Caco-2 (cell line): Measurements from ENCODE around the gene RARA. TPM values are rescaled to one million over a fixed set of nuclear protein-coding genes. Genes with fewer than 3 reads are reported as not detected.
"Not testable (repeated sequence)": the region's sequence is repeated elsewhere in the genome, so short reads cannot be mapped to it uniquely, and the experiment has no call there.

Experiments used
- BruUV-seq: library from RNA; stranded (reverse); fragments of 400-500 nt; replicated peaks from 2 replicates; lab custom pipeline; 2021; lab: Mats Ljungman, UMichigan
- CTCF ChIA-PET: fragments of 300-600 bp; sonication (Branson Sonifier 250); formaldehyde crosslinking; loops from one replicate; lab custom pipeline; 2022; ENCODE audit warnings: antibody characterized with exemption; lab: Charles Lee
- POLR2A ChIA-PET: fragments of 300-600 bp; sonication (Branson Sonifier 250); formaldehyde crosslinking; loops from one replicate; lab custom pipeline; 2022; ENCODE audit warnings: antibody characterized with exemption; lab: Charles Lee
- DNase-seq, 2 experiments: peaks; one replicate each; pipeline versions ENCODE4 v3.0.0 to v3.0.0-alpha.2; 2020 to 2022
- H3K27me3 ChIP-seq: replicated peaks from 2 replicates; pipeline ENCODE4 v1.6.0; 2011; ENCODE audit warnings: low read length; ENCODE audit not compliant: control insufficient read depth, insufficient read depth
- H3K36me3 ChIP-seq: 2 replicates; pipeline ENCODE4 v1.5.1; 2011; ENCODE audit warnings: low read length; ENCODE audit not compliant: control insufficient read depth, insufficient read depth
- H3K4me1 ChIP-seq: fragments of 250-450 bp; sonication (Bioruptor Pico); 2 replicates; pipeline ENCODE4 v1.5.1; 2020; ENCODE audit warnings: mild to moderate bottlenecking
- H3K4me3 ChIP-seq: 2 replicates; pipeline ENCODE4 v1.5.1; 2011; ENCODE audit warnings: low read depth, mild to moderate bottlenecking, control low read depth, low read length
- H3K9me3 ChIP-seq: fragments of 250-450 bp; sonication (Bioruptor Pico); 2 replicates; pipeline ENCODE4 v1.5.1; 2020; ENCODE audit warnings: mild to moderate bottlenecking, moderate library complexity
- H3K27ac Mint-ChIP-seq: one replicate; pipeline ENCODE4 v1.8.0; 2022; ENCODE audit warnings: mixed read lengths; ENCODE audit not compliant: unreplicated experiment
- H3K27me3 Mint-ChIP-seq: one replicate; pipeline ENCODE4 v1.8.0; 2022; ENCODE audit warnings: mixed read lengths; ENCODE audit not compliant: insufficient read depth, unreplicated experiment
- H3K36me3 Mint-ChIP-seq: one replicate; pipeline ENCODE4 v1.8.0; 2022; ENCODE audit warnings: mild to moderate bottlenecking, mixed read lengths; ENCODE audit not compliant: insufficient read depth, unreplicated experiment
- H3K4me1 Mint-ChIP-seq: one replicate; pipeline ENCODE4 v1.8.0; 2022; ENCODE audit warnings: low read depth, mixed read lengths; ENCODE audit not compliant: unreplicated experiment
- H3K4me3 Mint-ChIP-seq: one replicate; pipeline ENCODE4 v1.8.0; 2022; ENCODE audit warnings: mild to moderate bottlenecking, moderate library complexity, mixed read lengths; ENCODE audit not compliant: unreplicated experiment
- H3K9me3 Mint-ChIP-seq: one replicate; pipeline ENCODE4 v1.8.0; 2022; ENCODE audit warnings: mixed read lengths; ENCODE audit not compliant: unreplicated experiment
- intact Hi-C: fragments of 100-400 bp; cut with micrococcal nuclease; formaldehyde crosslinking; loops from one replicate; pipeline ENCODE4 v1.10.0; 2022; ENCODE audit not compliant: unreplicated experiment
- total RNA-seq: library from RNA; stranded (reverse); gene quantifications from 2 replicates; pipeline ENCODE4 v1.2.3, GENCODE V29; 2022
- TF ChIP-seq, protein P1 (sequence below), 2 experiments: fragments of 200-600 bp in 1 of 2; IDR thresholded peaks; 1 replicate in 1 of 2; 2 replicates in 1 of 2; pipeline versions ENCODE4 v1.5.1 to v1.8.0; 2011 to 2022; ENCODE audit warnings: antibody characterized with exemption in 1 of 2, control low read depth in 1 of 2, inconsistent platforms in 1 of 2, low read depth in 1 of 2, low read length in 1 of 2, mild to moderate bottlenecking in 1 of 2, moderate library complexity in 1 of 2; ENCODE audit not compliant: insufficient read depth in 1 of 2, severe bottlenecking in 1 of 2, unreplicated experiment in 1 of 2

The RARA gene
- total RNA-seq, 1 experiment from 2014 or later = 27.6 TPM

GRCh38 chr17:40366076-40366860 is 57.3 kb downstream of the RARA start:
- Mint-ChIP-seq H3K4me1 (peaks cover 6% of the 10 kb centered on the region), H3K4me3 (no peak overlapping the region), H3K36me3 (no peaks in the 10 kb centered on the region), H3K27me3 (no peaks in the 10 kb centered on the region), H3K9me3 (peaks cover 5% of the 10 kb centered on the region), H3K27ac (no peak overlapping the region)
- intact Hi-C loops = no loop called here
- POLR2A ChIA-PET = interaction anchor here (0.6 kb wide), 1 partner anchor 167 kb away, joined by 6 read pairs; no protein-coding TSS in a partner anchor
- Histone ChIP-seq H3K4me1 (peaks cover 5% of the 10 kb centered on the region; the same call in 1 of the 2 replicates), H3K27me3 (no peaks in the 10 kb centered on the region), H3K36me3 (no peaks in the 10 kb centered on the region), H3K4me3 (no peak overlapping the region), H3K9me3 (no peaks in the 10 kb centered on the region; the same call in 1 of the 2 replicates)
- TF ChIP-seq, protein P1, sequence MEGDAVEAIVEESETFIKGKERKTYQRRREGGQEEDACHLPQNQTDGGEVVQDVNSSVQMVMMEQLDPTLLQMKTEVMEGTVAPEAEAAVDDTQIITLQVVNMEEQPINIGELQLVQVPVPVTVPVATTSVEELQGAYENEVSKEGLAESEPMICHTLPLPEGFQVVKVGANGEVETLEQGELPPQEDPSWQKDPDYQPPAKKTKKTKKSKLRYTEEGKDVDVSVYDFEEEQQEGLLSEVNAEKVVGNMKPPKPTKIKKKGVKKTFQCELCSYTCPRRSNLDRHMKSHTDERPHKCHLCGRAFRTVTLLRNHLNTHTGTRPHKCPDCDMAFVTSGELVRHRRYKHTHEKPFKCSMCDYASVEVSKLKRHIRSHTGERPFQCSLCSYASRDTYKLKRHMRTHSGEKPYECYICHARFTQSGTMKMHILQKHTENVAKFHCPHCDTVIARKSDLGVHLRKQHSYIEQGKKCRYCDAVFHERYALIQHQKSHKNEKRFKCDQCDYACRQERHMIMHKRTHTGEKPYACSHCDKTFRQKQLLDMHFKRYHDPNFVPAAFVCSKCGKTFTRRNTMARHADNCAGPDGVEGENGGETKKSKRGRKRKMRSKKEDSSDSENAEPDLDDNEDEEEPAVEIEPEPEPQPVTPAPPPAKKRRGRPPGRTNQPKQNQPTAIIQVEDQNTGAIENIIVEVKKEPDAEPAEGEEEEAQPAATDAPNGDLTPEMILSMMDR (IDR thresholded peaks at IDR 0.05; ENCODE audit: insufficient read depth in 1 of 2, low read depth in 1 of 2, low read length in 1 of 2, severe bottlenecking in 1 of 2, unreplicated experiment in 1 of 2) = no peak
- CTCF ChIA-PET = interaction anchor here (0.7 to 1.1 kb wide), 2 partner anchors 157 to 194 kb away, joined by 4 read pairs; no protein-coding TSS in a partner anchor
- no TSS peak for BruUV-seq
- no peak for DNase-seq

DNA sequence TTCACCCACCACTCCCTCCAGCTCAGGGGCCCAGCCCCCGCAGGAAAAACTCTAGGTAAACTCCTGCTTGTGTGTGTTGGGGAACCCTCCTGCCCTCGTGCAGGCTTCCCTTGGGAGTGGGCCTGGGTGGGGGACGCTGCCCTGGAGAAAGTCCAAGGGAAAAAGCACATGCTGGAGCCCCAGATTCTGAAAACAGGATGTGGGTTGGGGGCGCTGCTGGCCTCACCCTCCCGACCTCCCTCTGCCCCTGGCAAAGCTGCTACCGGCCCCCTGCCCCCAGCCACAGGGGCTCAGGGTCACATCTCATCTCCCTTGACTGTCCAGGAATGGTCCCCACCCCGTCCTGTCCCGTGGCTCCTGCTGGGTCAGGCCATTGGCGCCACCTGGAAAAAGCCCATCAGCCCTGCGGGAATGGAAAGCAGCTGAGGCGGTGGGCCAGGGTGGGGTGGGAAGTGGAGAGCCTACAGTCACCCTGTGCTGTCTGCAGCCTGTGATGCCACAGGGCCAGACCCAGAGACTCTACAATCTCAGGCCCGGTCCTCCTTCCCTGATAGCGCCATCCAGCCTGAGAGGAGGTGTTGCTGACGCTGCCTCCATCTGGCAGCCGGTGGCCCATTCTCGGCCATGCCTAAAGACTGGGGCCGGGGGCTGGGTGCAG is 58.0 kb downstream of the RARA start:
- Histone ChIP-seq H3K4me1 (peaks cover 5% of the 10 kb centered on the region; the same call in 1 of the 2 replicates), H3K9me3 (no peaks in the 10 kb centered on the region; the same call in 1 of the 2 replicates), H3K27me3 (no peaks in the 10 kb centered on the region), H3K36me3 (no peaks in the 10 kb centered on the region), H3K4me3 (no peak overlapping the region)
- no peak for DNase-seq
- ChIA-PET CTCF (no interaction called here), POLR2A (interaction anchor here (0.6 kb wide), 1 partner anchor 166 kb away, joined by 6 read pairs; no protein-coding TSS in a partner anchor)
- no TSS peak for BruUV-seq
- Mint-ChIP-seq H3K4me3 (no peak overlapping the region), H3K4me1 (peaks cover 6% of the 10 kb centered on the region), H3K9me3 (peaks cover 11% of the 10 kb centered on the region), H3K36me3 (no peaks in the 10 kb centered on the region), H3K27ac (no peak overlapping the region), H3K27me3 (no peaks in the 10 kb centered on the region)
- intact Hi-C loops = no loop called here
- TF ChIP-seq, protein P1 (IDR thresholded peaks at IDR 0.05; ENCODE audit: insufficient read depth in 1 of 2, low read depth in 1 of 2, low read length in 1 of 2, severe bottlenecking in 1 of 2, unreplicated experiment in 1 of 2) = no peak

- BruUV-seq, H3K27me3 ChIP-seq, H3K36me3 Mint-ChIP-seq, CTCF ChIA-PET, H3K4me1 Mint-ChIP-seq, H3K9me3 ChIP-seq, H3K27me3 Mint-ChIP-seq, H3K27ac Mint-ChIP-seq, DNase-seq, H3K4me3 Mint-ChIP-seq, H3K4me3 ChIP-seq, H3K4me1 ChIP-seq, intact Hi-C loops, POLR2A ChIA-PET, H3K36me3 ChIP-seq: not testable (repeated sequence)
- peaks cover 18% of the 10 kb centered on the region for H3K9me3 Mint-ChIP-seq
Measured at GRCh38 chr17:40367728-40368127, 58.7 kb downstream of the RARA start.
